SK-N-MC (cell line): Measurements from ENCODE around the gene C16orf95.

Experiments used
- EZH2 ChIP-seq: fragments of 200-600 bp; sonication (generic); IDR thresholded peaks from one replicate; pipeline ENCODE4 v1.6.1; 2017; ENCODE audit warnings: antibody characterized with exemption
- FOXP2 ChIP-seq: optimal IDR thresholded peaks from 2 replicates; pipeline ENCODE3; 2011; ENCODE audit warnings: mild to moderate bottlenecking, moderate library complexity; ENCODE audit not compliant: insufficient read depth; ENCODE audit errors: extremely low read length, control extremely low read depth
- POLR2AphosphoS5 ChIP-seq: IDR thresholded peaks from 2 replicates; pipeline ENCODE4 v1.6.1; 2012; ENCODE audit warnings: mild to moderate bottlenecking, low read depth, low read length, borderline replicate concordance

- no peak for TF ChIP-seq POLR2AphosphoS5
- TF ChIP-seq EZH2 = no peak
- no peak for TF ChIP-seq FOXP2
Measured at GRCh38 chr16:87274794-87275193, 42.4 kb downstream of the C16orf95 start.
